H1 (cell line): ENCODE data around the gene RERE. TPM values are rescaled to one million over a fixed set of nuclear protein-coding genes. Genes with fewer than 3 reads are reported as not detected.

ENCODE experiments used
- BACH1 ChIP-seq: IDR thresholded peaks from 2 replicates; pipeline ENCODE4 v1.6.1; 2012; ENCODE audit warnings: low read length, improper control_type of control experiment
- CBX5 ChIP-seq: fragments of 300-800, 300-1000 bp; sonication (generic); IDR thresholded peaks from 2 replicates; pipeline ENCODE4 v1.7.1; 2016; ENCODE audit warnings: antibody characterized with exemption, low read length, low read depth
- CHD7 ChIP-seq: fragments of 300-600 bp; sonication (generic); IDR thresholded peaks from 2 replicates; pipeline ENCODE4 v1.7.1; 2012; ENCODE audit warnings: low read length, moderate library complexity, mild to moderate bottlenecking, inconsistent platforms; ENCODE audit not compliant: insufficient replicate concordance
- POLR2A ChIP-seq, 2 experiments: IDR thresholded peaks; 1 replicate in 1 of 2; 2 replicates in 1 of 2; pipeline ENCODE4 v1.6.1; 2011; ENCODE audit warnings: low read depth in 2 of 2, low read length in 2 of 2, mild to moderate bottlenecking in 2 of 2; ENCODE audit errors: control extremely low read depth in 1 of 2
- SP4 ChIP-seq: IDR thresholded peaks from 2 replicates; pipeline ENCODE4 v1.6.1; 2012; ENCODE audit warnings: low read length, inconsistent platforms
- TAF7 ChIP-seq: optimal IDR thresholded peaks from 2 replicates; pipeline ENCODE3; 2011; ENCODE audit warnings: low read depth, mild to moderate bottlenecking, inconsistent platforms, low read length, moderate library complexity, borderline replicate concordance
- polyA plus RNA-seq, 7 experiments: library from polyadenylated mRNA; depleted of rRNA in 3 of 7; stranded (reverse) in 5 of 7; unstranded in 2 of 7; fragments of >200 nt in 5 of 7; fragments of 200-250 nt in 2 of 7; gene quantifications; 1 replicate in 5 of 7; 2 replicates in 1 of 7; 4 replicates in 1 of 7; pipeline versions ENCODE4 v1.2.1 to v1.2.3, GENCODE V29; 2011 to 2013; ENCODE audit warnings: missing spikeins in 2 of 7, mixed read lengths in 2 of 7
- total RNA-seq: library from RNA; stranded (reverse); fragmentation: NEBNext Ultra II Directional; extraction: Animal tissue kit (Norgen Biotek cat#: 25700); gene quantifications from 2 replicates; pipeline ENCODE4 v1.2.1, GENCODE V29; 2021
- TF ChIP-seq, protein P1 (sequence below): IDR thresholded peaks from 2 replicates; pipeline ENCODE4 v1.6.1; 2011; ENCODE audit warnings: low read depth, mild to moderate bottlenecking, low read length; ENCODE audit not compliant: insufficient read depth

Gene RERE
- total and polyA plus RNA-seq, 2 of the 8 experiments (the other 6 are each of a cell fraction or from before 2014, with no cell fraction given): 15.3 to 142 TPM

- TF ChIP-seq CHD7: no peak
- TF ChIP-seq, protein P1, sequence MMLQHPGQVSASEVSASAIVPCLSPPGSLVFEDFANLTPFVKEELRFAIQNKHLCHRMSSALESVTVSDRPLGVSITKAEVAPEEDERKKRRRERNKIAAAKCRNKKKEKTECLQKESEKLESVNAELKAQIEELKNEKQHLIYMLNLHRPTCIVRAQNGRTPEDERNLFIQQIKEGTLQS: no peak
- no peak for TF ChIP-seq BACH1
- TF ChIP-seq TAF7: no peak
- no peak for TF ChIP-seq POLR2A (IDR thresholded peaks at IDR 0.05; ENCODE audit: control extremely low read depth in 1 of 2, low read depth in 2 of 2, low read length in 2 of 2)
- no peak for TF ChIP-seq SP4
- TF ChIP-seq CBX5: no peak
Observed at GRCh38 chr1:8752411-8752810, 65.0 kb downstream of the RERE start (continued).
